ENCODE measurements around the gene PBX1.

Gene PBX1

DNA sequence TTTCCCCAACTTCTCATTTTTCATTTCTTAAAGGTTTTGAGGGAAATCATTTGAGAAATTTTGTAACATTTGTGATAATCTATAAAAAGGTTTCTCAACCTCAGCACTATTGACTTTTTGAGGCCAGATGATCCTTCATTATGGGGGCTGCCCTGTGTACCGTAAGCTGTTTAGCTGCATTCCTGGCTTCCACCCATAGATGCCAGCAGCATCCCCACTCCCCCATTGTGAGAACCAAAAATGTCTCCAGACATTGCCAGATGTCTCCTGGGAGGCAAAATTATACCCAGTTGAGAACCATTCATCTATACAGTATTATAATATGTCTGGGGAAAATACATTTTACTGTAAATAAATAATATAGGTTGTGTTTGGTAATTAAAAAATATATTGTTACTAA is 146.0 kb downstream of the PBX1 start:
- POLR2A ChIA-PET (ENCODE audit: low non-redundant PET): no interaction called here
- no peak for DNase-seq (ENCODE audit: low spot score)
- CTCF ChIA-PET: interaction anchor here (0.9 kb wide), 1 partner anchor 368 kb away, joined by 3 read pairs; no protein-coding TSS in a partner anchor
- no peak for TF ChIP-seq CTCF (conservative IDR thresholded peaks at IDR 0.05; ENCODE audit: low read depth)
- H3K27ac ChIP-seq: no peak overlapping the region

DNA sequence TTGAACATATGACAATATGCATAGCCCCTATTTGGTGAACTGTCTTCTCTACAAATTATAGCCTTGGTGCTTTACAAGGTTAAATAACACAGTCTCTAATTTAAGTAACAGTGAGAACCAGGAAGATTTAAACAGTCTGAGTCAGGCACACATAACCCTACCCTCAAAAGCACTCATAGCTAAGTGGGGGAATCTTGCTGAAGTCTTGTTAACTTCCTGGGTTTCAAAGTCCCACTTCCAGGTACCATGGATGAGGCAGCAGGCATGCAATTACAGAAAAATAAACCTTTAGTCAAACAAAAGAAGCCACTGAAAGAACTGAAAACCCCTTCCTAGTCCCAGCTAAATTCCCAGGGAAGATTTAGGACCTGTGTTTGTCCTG is 147.6 kb downstream of the PBX1 start:
- H3K27ac ChIP-seq: no peak overlapping the region
- ChIA-PET POLR2A (ENCODE audit: low non-redundant PET) (no interaction called here), CTCF (no interaction called here)
- TF ChIP-seq CTCF (conservative IDR thresholded peaks at IDR 0.05; ENCODE audit: low read depth): no peak
- DNase-seq (ENCODE audit: low spot score): no peak

- ChIA-PET POLR2A (ENCODE audit: low non-redundant PET) (no interaction called here), CTCF (no interaction called here)
- TF ChIP-seq CTCF (conservative IDR thresholded peaks at IDR 0.05; ENCODE audit: low read depth): no peak
- no peak for DNase-seq (ENCODE audit: low spot score)
- no peak overlapping the region for H3K27ac ChIP-seq
Measured at GRCh38 chr1:164707868-164708331, 148.9 kb downstream of the PBX1 start.

GRCh38 chr1:164708596-164708995 is 149.6 kb downstream of the PBX1 start:
- no peak for DNase-seq (ENCODE audit: low spot score)
- CTCF ChIA-PET: interaction anchor here (0.6 kb wide), 1 partner anchor 93 kb away, joined by 3 read pairs; no protein-coding TSS in a partner anchor
- no peak overlapping the region for H3K27ac ChIP-seq
- no peak for TF ChIP-seq CTCF (conservative IDR thresholded peaks at IDR 0.05; ENCODE audit: low read depth)
- POLR2A ChIA-PET (ENCODE audit: low non-redundant PET): no interaction called here

- ChIA-PET CTCF (no interaction called here), POLR2A (ENCODE audit: low non-redundant PET) (no interaction called here)
- no peak for TF ChIP-seq CTCF (conservative IDR thresholded peaks at IDR 0.05; ENCODE audit: low read depth)
Measured at GRCh38 chr1:164709126-164709525, 150.1 kb downstream of the PBX1 start.

DNA sequence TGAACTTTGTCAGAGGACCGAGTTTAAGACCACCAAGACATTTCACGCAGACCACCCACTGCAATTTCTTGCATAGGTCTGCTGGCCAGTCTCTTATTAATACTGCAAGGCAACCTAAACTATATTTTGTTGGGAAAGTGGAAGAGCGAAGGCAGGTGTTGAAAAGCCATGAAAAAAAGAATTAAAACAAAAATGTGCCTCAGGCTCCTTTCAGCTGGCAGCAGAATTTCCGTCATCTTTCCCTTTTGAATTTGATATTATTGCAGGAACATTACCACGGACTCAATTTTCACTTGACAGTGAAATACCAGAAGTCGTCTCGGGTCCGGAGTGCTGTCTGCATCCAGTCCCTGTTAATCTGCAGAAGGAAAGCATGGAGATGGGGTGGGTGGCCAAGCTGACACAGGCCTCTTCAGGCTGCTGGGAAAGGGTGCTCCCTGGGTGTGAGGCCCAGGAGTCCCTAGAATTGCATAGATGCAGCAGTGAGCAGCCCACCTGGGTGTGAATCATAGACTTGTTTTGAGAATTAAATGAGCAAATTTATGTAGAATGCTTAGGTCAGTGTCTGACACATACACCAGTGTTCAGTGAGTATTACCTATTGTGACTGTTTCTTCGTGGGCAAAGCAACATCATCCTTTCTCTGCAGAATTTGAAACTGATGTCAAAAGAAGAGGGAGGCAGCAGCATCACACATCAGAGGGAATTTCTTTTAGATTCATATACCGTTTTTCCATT is 150.7 kb downstream of the PBX1 start:
- H3K27ac ChIP-seq: no peak overlapping the region
- TF ChIP-seq CTCF (conservative IDR thresholded peaks at IDR 0.05; ENCODE audit: low read depth): no peak
- ChIA-PET CTCF (no interaction called here), POLR2A (ENCODE audit: low non-redundant PET) (no interaction called here)
- DNase-seq (ENCODE audit: low spot score): no peak

More at GRCh38 chr1:164709126-164709525, 150.1 kb downstream of the PBX1 start:
- DNase-seq (ENCODE audit: low spot score): no peak
- no peak overlapping the region for H3K27ac ChIP-seq
